SU-DHL-6 (cell line): Measurements from ENCODE around the gene NFIC.

Experiments
- H2AFZ ChIP-seq: fragments of 200-600 bp; sonication (generic); 2 replicates; pipeline ENCODE4 v1.6.1; 2014; ENCODE audit warnings: low read depth, mild to moderate bottlenecking, moderate library complexity, mixed read lengths, antibody characterized with exemption, low read length; ENCODE audit not compliant: severe bottlenecking
- H3F3A ChIP-seq: fragments of 200-600 bp; shearing (Covaris generic); 2 replicates; pipeline ENCODE4 v1.6.0; 2016; ENCODE audit warnings: antibody characterized with exemption, mild to moderate bottlenecking; ENCODE audit not compliant: insufficient read depth
- H3K27ac ChIP-seq: fragments of 200-600 bp; sonication (generic); 2 replicates; pipeline ENCODE4 v1.5.1; 2016; ENCODE audit warnings: low read depth, mild to moderate bottlenecking, low read length, moderate library complexity, mixed read lengths
- H3K27me3 ChIP-seq: fragments of 200-600 bp; sonication (generic), shearing (Covaris generic); 2 replicates; pipeline ENCODE4 v1.6.0; 2014; ENCODE audit warnings: mild to moderate bottlenecking, low read length
- H3K36me3 ChIP-seq: fragments of 200-600 bp; sonication (generic); 2 replicates; pipeline ENCODE4 v1.6.1; 2014; ENCODE audit warnings: mild to moderate bottlenecking, low read length, mixed read lengths
- H3K4me2 ChIP-seq: fragments of 300-600, 200-600 bp; shearing (Covaris generic), sonication (generic); 2 replicates; pipeline ENCODE4 v1.6.0; 2014; ENCODE audit warnings: low read length, low read depth, mild to moderate bottlenecking; ENCODE audit not compliant: poor library complexity, severe bottlenecking
- H3K4me3 ChIP-seq: fragments of 200-600 bp; sonication (generic); 2 replicates; pipeline ENCODE4 v1.5.1; 2014; ENCODE audit warnings: antibody characterized with exemption, low read length, mild to moderate bottlenecking, mixed read lengths; ENCODE audit not compliant: insufficient read depth, poor library complexity, severe bottlenecking
- H3K79me2 ChIP-seq: fragments of 200-600 bp; sonication (generic); 2 replicates; pipeline ENCODE4 v1.6.1; 2014; ENCODE audit warnings: mild to moderate bottlenecking, low read length, moderate library complexity; ENCODE audit not compliant: insufficient read depth
- H3K9ac ChIP-seq: fragments of 200-600 bp; sonication (generic); 2 replicates; pipeline ENCODE4 v1.7.0; 2014; ENCODE audit warnings: mild to moderate bottlenecking, low read length
- H3K9me2 ChIP-seq: fragments of 200-600 bp; sonication (generic); replicated peaks from 2 replicates; pipeline ENCODE4 v1.6.1; 2014; ENCODE audit warnings: low read length; ENCODE audit not compliant: insufficient read depth
- H3K9me3 ChIP-seq: fragments of 200-600 bp; sonication (generic); 2 replicates; pipeline ENCODE4 v1.6.1; 2014; ENCODE audit warnings: low read length, mixed read lengths; ENCODE audit not compliant: insufficient read depth
- H4K20me1 ChIP-seq: fragments of 200-600 bp; sonication (generic); 2 replicates; pipeline ENCODE4 v1.6.1; 2014; ENCODE audit warnings: low read depth, mild to moderate bottlenecking, antibody characterized with exemption, low read length, moderate library complexity, mixed read lengths
- CTCF ChIP-seq: fragments of 200-600 bp; sonication (generic); IDR thresholded peaks from one replicate; pipeline ENCODE4 v1.5.1; 2017; ENCODE audit warnings: antibody characterized with exemption, mild to moderate bottlenecking, low read length, moderate library complexity; ENCODE audit not compliant: insufficient read depth, poor library complexity, severe bottlenecking
- EZH2phosphoT487 ChIP-seq: fragments of 200-600 bp; sonication (generic), shearing (Covaris generic); conservative IDR thresholded peaks from 2 replicates; pipeline ENCODE4 v1.6.1; 2018; ENCODE audit warnings: mild to moderate bottlenecking, antibody characterized with exemption, low read length, moderate library complexity, mixed read lengths

Gene NFIC

GRCh38 chr19:3475449-3475848 is 109.1 kb downstream of the NFIC start:
- Histone ChIP-seq H3F3A (0 out of 2 replicates have a peak, but pooled peaks cover under 1% of the 10 kb centered on the region), H3K9me3 (no peaks in the 10 kb centered on the region), H3K27ac (no peak overlapping the region), H3K9ac (no peak overlapping the region), H2AFZ (no peak overlapping the region), H3K4me2 (no peak overlapping the region), H3K9me2 (no peaks in the 10 kb centered on the region), H4K20me1 (no peaks in the 10 kb centered on the region), H3K27me3 (no peaks in the 10 kb centered on the region), H3K36me3 (no peaks in the 10 kb centered on the region), H3K4me3 (no peak overlapping the region), H3K79me2 (no peaks in the 10 kb centered on the region)
- no peak for TF ChIP-seq EZH2phosphoT487
- no peak for TF ChIP-seq CTCF

GRCh38 chr19:3476830-3477229 is 110.4 kb downstream of the NFIC start:
- no peaks in the 10 kb centered on the region for H3K9me2 ChIP-seq
- peaks cover 12% of the 10 kb centered on the region for H3F3A ChIP-seq
- no peaks in the 10 kb centered on the region for H3K9me3 ChIP-seq
- no peak overlapping the region for H3K27ac ChIP-seq
- H3K4me2 ChIP-seq = no peak overlapping the region
- H3K4me3 ChIP-seq = no peak overlapping the region
- no peak for TF ChIP-seq CTCF
- no peak for TF ChIP-seq EZH2phosphoT487
- no peak overlapping the region for H2AFZ ChIP-seq
- H3K36me3 ChIP-seq = no peaks in the 10 kb centered on the region
- H3K9ac ChIP-seq = no peak overlapping the region
- H4K20me1 ChIP-seq = no peaks in the 10 kb centered on the region
- H3K79me2 ChIP-seq = no peaks in the 10 kb centered on the region
- H3K27me3 ChIP-seq = no peaks in the 10 kb centered on the region

GRCh38 chr19:3477506-3477905 is 111.1 kb downstream of the NFIC start:
- H3F3A ChIP-seq = peaks cover 12% of the 10 kb centered on the region
- no peaks in the 10 kb centered on the region for H3K36me3 ChIP-seq
- H3K27me3 ChIP-seq = no peaks in the 10 kb centered on the region
- H3K27ac ChIP-seq = no peak overlapping the region
- no peak overlapping the region for H3K4me3 ChIP-seq
- no peak overlapping the region for H2AFZ ChIP-seq
- H3K9ac ChIP-seq = no peak overlapping the region
- H3K9me3 ChIP-seq = no peaks in the 10 kb centered on the region
- no peaks in the 10 kb centered on the region for H3K79me2 ChIP-seq
- TF ChIP-seq EZH2phosphoT487 = no peak
- TF ChIP-seq CTCF = no peak
- no peak overlapping the region for H3K4me2 ChIP-seq
- H4K20me1 ChIP-seq = no peaks in the 10 kb centered on the region
- H3K9me2 ChIP-seq = no peaks in the 10 kb centered on the region

- Histone ChIP-seq H2AFZ (no peak overlapping the region), H3K27me3 (no peaks in the 10 kb centered on the region), H3K9ac (no peak overlapping the region), H3K9me2 (no peaks in the 10 kb centered on the region), H3F3A (peaks cover 12% of the 10 kb centered on the region), H3K4me3 (no peak overlapping the region), H3K36me3 (no peaks in the 10 kb centered on the region), H3K79me2 (no peaks in the 10 kb centered on the region), H3K27ac (no peak overlapping the region), H3K4me2 (no peak overlapping the region), H3K9me3 (no peaks in the 10 kb centered on the region), H4K20me1 (no peaks in the 10 kb centered on the region)
- TF ChIP-seq CTCF (no peak), EZH2phosphoT487 (no peak)
Measured at GRCh38 chr19:3477951-3478350, 111.6 kb downstream of the NFIC start.
